PC-3 (cell line): Measurements from ENCODE around the gene PTPRN. TPM values are rescaled to one million over a fixed set of nuclear protein-coding genes. Genes with fewer than 3 reads are reported as not detected.

Source experiments
- ATAC-seq: fragments of 200-7000 bp; cut with Tn5 transposase; 2 replicates; pipeline ENCODE4 v1.9.1; 2020; ENCODE audit warnings: mild to moderate bottlenecking, moderate library complexity
- BruUV-seq: library from RNA; stranded (reverse); fragments of 400-500 nt; replicated peaks from 2 replicates; lab custom pipeline; 2021; lab: Mats Ljungman, UMichigan
- CTCF ChIA-PET: fragments of 300-600 bp; sonication (Branson Sonifier 250); formaldehyde crosslinking; loops from one replicate; lab custom pipeline; 2022; ENCODE audit warnings: antibody characterized with exemption; lab: Charles Lee
- POLR2A ChIA-PET: fragments of 300-600 bp; sonication (Branson Sonifier 250); formaldehyde crosslinking; loops from one replicate; lab custom pipeline; 2022; ENCODE audit warnings: antibody characterized with exemption; ENCODE audit not compliant: unreplicated experiment; lab: Charles Lee
- DNase-seq: peaks from one replicate; pipeline ENCODE4 v3.0.0-alpha.2; 2015
- H2AFZ ChIP-seq: fragments of 300-600 bp; sonication (generic); 2 replicates; pipeline ENCODE4 v1.6.0; 2016; ENCODE audit warnings: antibody characterized with exemption, low read length
- H3F3A ChIP-seq: fragments of 300-600 bp; sonication (generic); one replicate; pipeline ENCODE4 v1.6.0; 2017; ENCODE audit warnings: antibody characterized with exemption, low read length, control low read depth, mild to moderate bottlenecking; ENCODE audit not compliant: unreplicated experiment
- H3K27ac ChIP-seq: fragments of 300-600 bp; sonication (generic); 2 replicates; pipeline ENCODE4 v1.5.1; 2016; ENCODE audit warnings: mild to moderate bottlenecking, low read length
- H3K27me3 ChIP-seq: fragments of 300-600 bp; sonication (generic); 2 replicates; pipeline ENCODE4 v1.6.1; 2016; ENCODE audit warnings: low read length, mixed read lengths
- H3K36me3 ChIP-seq: fragments of 300-600 bp; sonication (generic); 2 replicates; pipeline ENCODE4 v1.6.1; 2016; ENCODE audit warnings: low read depth, mixed run types, low read length, mixed read lengths
- H3K4me1 ChIP-seq: fragments of 300-600 bp; sonication (generic); 2 replicates; pipeline ENCODE4 v1.5.1; 2016; ENCODE audit warnings: low read length; ENCODE audit not compliant: insufficient read depth
- H3K4me2 ChIP-seq: fragments of 300-600 bp; sonication (generic); 2 replicates; pipeline ENCODE4 v1.6.0; 2016; ENCODE audit warnings: low read length
- H3K4me3 ChIP-seq: fragments of 300-600 bp; sonication (generic); 2 replicates; pipeline ENCODE4 v1.5.1; 2016; ENCODE audit warnings: mild to moderate bottlenecking, low read length, mixed read lengths
- H3K79me2 ChIP-seq: fragments of 300-600 bp; sonication (generic); 2 replicates; pipeline ENCODE4 v1.6.1; 2017; ENCODE audit warnings: low read length, mixed read lengths
- H3K9ac ChIP-seq: fragments of 300-600 bp; sonication (generic); 2 replicates; pipeline ENCODE4 v1.6.0; 2016; ENCODE audit warnings: mild to moderate bottlenecking, low read length
- H3K9me2 ChIP-seq: fragments of 300-600 bp; sonication (generic); replicated peaks from 2 replicates; pipeline ENCODE4 v1.6.1; 2016; ENCODE audit warnings: mixed run types, low read length, mixed read lengths
- H3K9me3 ChIP-seq: fragments of 300-600 bp; sonication (generic); 2 replicates; pipeline ENCODE4 v1.6.1; 2016; ENCODE audit warnings: low read length, mixed read lengths
- H4K20me1 ChIP-seq: fragments of 300-600 bp; sonication (generic); 2 replicates; pipeline ENCODE4 v1.6.1; 2016; ENCODE audit warnings: low read length, mixed read lengths
- CTCF ChIP-seq: fragments of 300-600 bp; sonication (generic); conservative IDR thresholded peaks from 2 replicates; pipeline ENCODE4 v1.5.1; 2017; ENCODE audit warnings: antibody characterized with exemption, low read depth, mild to moderate bottlenecking, low read length
- EZH2 ChIP-seq: fragments of 300-600 bp; sonication (generic); IDR thresholded peaks from one replicate; pipeline ENCODE4 v1.6.1; 2017; ENCODE audit warnings: antibody characterized with exemption, mild to moderate bottlenecking, low read length; ENCODE audit not compliant: unreplicated experiment
- EZH2phosphoT487 ChIP-seq: fragments of 300-600 bp; sonication (generic); IDR thresholded peaks from 2 replicates; pipeline ENCODE4 v1.6.1; 2018; ENCODE audit warnings: mild to moderate bottlenecking, antibody characterized with exemption, low read length, borderline replicate concordance
- intact Hi-C: fragments of 100-400 bp; cut with micrococcal nuclease; formaldehyde crosslinking; loops from 2 replicates; pipeline ENCODE4 v1.9.0; 2023
- total RNA-seq: library from RNA; depleted of rRNA; stranded (reverse); fragments of >200 nt; gene quantifications from 2 replicates; pipeline ENCODE4 v1.2.3, GENCODE V29; 2014

Gene PTPRN
- total RNA-seq, 1 experiment from 2014 or later, result 0.07 TPM

DNA sequence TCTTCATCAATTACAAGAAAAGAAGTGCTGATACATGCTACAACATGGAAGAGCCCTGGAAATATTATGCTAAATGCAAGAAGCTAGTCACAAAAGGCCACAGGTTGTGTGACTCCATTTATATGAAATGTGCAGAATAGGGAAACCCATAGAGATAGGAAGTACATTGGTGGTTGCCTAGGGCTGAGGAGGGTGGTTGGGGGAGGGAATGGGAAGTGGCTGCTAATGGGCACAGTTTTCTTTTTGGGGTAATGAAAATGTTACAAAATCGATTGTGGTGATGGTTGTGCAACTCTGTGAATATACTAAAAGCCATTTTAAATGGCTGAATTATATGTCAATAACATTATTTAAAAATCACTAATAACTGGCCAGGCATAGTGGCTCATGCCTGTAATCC lies 47.6 kb upstream of the PTPRN start:
- ChIA-PET POLR2A (no interaction called here), CTCF (no interaction called here)
- Histone ChIP-seq H3K79me2 (no peaks in the 10 kb centered on the region), H3K27ac (no peak overlapping the region), H3K4me3 (no peak overlapping the region), H3K36me3 (no peaks in the 10 kb centered on the region), H3K9ac (no peak overlapping the region), H4K20me1 (no peaks in the 10 kb centered on the region), H3K27me3 (no peaks in the 10 kb centered on the region), H2AFZ (no peak overlapping the region), H3K4me1 (no peaks in the 10 kb centered on the region), H3K9me2 (no peaks in the 10 kb centered on the region), H3K9me3 (no peaks in the 10 kb centered on the region), H3K4me2 (no peak overlapping the region), H3F3A (no peaks in the 10 kb centered on the region)
- ATAC-seq (no peak), DNase-seq (no peak)
- intact Hi-C loops, result no loop called here
- no TSS peak for BruUV-seq
- TF ChIP-seq EZH2 (no peak), EZH2phosphoT487 (no peak), CTCF (no peak)

DNA sequence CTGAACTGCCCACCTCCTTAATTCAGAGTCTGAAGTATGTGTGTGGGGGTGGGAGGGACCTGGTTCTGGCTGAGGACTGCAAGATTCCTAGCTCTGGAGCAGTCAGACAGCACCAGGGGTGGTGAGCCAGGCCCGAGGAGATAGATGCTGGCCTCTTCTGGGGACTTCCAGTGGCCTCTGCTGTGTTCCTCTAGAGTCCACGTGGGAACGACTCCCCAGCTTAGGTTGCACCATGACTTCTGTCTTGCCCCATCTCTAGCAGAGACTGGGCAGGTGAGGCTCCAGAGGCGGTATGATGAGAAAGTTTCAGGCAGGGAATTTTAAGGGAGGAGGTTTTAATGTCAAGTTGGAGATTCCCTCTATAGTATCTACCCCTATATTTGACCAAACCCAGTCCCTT lies 45.4 kb upstream of the PTPRN start:
- POLR2A ChIA-PET, result no interaction called here
- no peaks in the 10 kb centered on the region for H3K36me3 ChIP-seq
- TF ChIP-seq CTCF (no peak), EZH2phosphoT487 (no peak), EZH2 (no peak)
- H2AFZ ChIP-seq, result no peak overlapping the region
- H3K4me2 ChIP-seq, result no peak overlapping the region
- ATAC-seq, result no peak
- BruUV-seq, result no TSS peak
- no peak overlapping the region for H3K9ac ChIP-seq
- H4K20me1 ChIP-seq, result no peaks in the 10 kb centered on the region
- no peak overlapping the region for H3K27ac ChIP-seq
- H3F3A ChIP-seq, result no peaks in the 10 kb centered on the region
- H3K9me3 ChIP-seq, result no peaks in the 10 kb centered on the region
- DNase-seq, result no peak
- H3K79me2 ChIP-seq, result no peaks in the 10 kb centered on the region
- H3K27me3 ChIP-seq, result no peaks in the 10 kb centered on the region
- no peak overlapping the region for H3K4me3 ChIP-seq
- H3K4me1 ChIP-seq, result no peaks in the 10 kb centered on the region
- CTCF ChIA-PET, result no interaction called here
- intact Hi-C loops, result no loop called here
- no peaks in the 10 kb centered on the region for H3K9me2 ChIP-seq

GRCh38 chr2:219353129-219353528 lies 43.9 kb upstream of the PTPRN start:
- no peak overlapping the region for H3K27ac ChIP-seq
- H4K20me1 ChIP-seq, result no peaks in the 10 kb centered on the region
- H3K27me3 ChIP-seq, result no peaks in the 10 kb centered on the region
- no peaks in the 10 kb centered on the region for H3K4me1 ChIP-seq
- no peaks in the 10 kb centered on the region for H3K9me3 ChIP-seq
- H2AFZ ChIP-seq, result no peak overlapping the region
- TF ChIP-seq EZH2 (no peak), CTCF (no peak)
- intact Hi-C loops, result no loop called here
- H3K79me2 ChIP-seq, result no peaks in the 10 kb centered on the region
- H3K9me2 ChIP-seq, result no peaks in the 10 kb centered on the region
- H3K4me2 ChIP-seq, result no peak overlapping the region
- BruUV-seq, result no TSS peak
- ChIA-PET CTCF (interaction anchor here (0.7 kb wide), 1 partner anchor 376 kb away, joined by 4 read pairs; no protein-coding TSS in a partner anchor), POLR2A (no interaction called here)
- no peak for DNase-seq
- no peaks in the 10 kb centered on the region for H3K36me3 ChIP-seq
- no peak overlapping the region for H3K4me3 ChIP-seq
- no peak for ATAC-seq
- H3K9ac ChIP-seq, result no peak overlapping the region
- no peaks in the 10 kb centered on the region for H3F3A ChIP-seq
